ENCODE data around the gene OSBPL6. TPM values are rescaled to one million over a fixed set of nuclear protein-coding genes. Genes with fewer than 3 reads are reported as not detected.
"Not testable (repeated sequence)": the region's sequence is repeated elsewhere in the genome, so short reads cannot be mapped to it uniquely, and the experiment has no call there.

OSBPL6 gene
- polyA plus RNA-seq, 1 donor = 6.2 TPM

DNA sequence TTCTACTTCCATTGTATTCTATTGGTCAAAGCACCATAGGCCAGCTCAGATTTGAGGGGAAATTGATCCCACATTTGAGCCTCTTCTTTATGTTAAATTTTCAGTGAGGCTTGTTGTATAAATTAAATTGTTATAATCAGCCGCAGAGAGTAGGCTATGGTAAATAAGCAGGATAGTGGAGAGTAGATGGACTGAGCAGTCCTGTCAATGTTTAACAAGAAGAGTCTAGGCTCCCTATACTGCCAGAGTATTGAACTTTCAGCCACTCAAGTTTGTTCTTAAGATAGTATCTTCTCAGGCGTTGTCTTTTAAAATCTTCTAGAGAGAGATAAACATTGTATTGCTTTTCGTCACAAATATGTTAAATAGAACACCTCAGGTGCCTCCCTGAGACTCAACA lies 155.7 kb downstream of the OSBPL6 start:
- no peak for DNase-seq (ENCODE audit: low read depth)

DNA sequence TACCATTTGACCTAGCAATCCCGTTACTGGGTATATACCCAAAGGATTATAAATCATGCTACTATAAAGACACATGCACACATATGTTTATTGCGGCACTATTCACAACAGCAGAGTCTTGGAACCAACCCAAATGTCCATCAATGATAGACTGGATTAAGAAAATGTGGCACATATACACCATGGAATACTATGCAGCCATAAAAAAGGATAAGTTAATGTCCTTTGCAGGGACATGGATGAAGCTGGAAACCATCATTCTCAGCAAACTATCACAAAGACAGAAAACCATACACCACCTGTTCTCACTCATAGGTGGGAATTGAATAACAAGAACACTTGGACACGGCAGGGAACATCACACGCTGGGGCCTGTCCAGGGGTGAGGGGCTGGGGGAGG lies 163.4 kb downstream of the OSBPL6 start:
- DNase-seq (ENCODE audit: low read depth) = not testable (repeated sequence)

DNA sequence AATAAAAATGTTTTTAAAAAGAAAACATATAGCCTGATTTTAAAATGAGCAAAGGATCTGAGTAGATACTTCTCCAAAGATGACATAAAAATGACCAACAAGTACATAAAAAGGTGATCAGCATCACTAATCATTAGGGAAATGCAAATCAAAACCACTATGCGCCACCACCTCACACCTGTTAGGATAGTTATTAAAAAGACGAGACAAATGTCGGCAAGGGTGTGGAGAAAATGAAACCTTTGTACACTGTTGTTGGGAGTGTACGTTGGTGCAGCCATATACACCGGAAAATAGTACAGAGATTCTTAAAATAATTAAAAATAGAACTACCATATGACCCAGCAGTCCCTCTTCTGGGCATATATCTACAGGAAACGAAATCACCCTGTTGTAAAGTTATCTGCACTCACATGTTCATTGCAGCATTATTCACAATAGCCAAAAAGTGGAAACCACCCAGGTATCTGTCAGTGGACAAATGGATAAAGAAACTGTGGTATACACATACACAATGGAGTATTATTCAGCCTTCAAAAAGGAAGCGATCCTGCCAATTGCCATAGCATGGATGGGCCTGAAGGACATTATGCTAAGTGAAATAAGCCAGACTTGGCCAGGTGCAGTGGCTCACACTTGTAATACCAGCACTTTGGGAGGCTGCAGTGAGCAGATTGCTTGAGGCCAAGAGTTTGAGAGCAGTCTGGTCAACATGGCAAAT lies 165.0 kb downstream of the OSBPL6 start:
- DNase-seq (ENCODE audit: low read depth) = no peak

DNA sequence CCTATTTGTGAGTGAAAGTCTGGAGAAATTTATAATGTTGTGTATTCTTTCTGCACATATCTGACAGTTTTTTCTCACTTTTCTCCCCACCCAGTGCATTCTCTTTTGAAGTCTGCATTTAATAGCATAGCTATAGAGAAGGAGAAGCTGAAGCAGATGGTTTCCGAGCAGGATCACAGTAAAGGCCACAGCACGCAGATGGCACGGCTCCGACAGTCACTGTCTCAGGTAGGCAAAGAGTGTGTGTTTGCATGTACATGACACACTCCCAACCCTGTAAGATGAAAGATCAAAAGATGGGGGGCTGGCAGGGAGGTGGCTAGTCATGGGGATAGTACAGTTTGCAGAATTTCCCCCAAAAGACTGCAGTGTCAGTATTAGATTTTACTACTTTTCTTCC lies 167.3 kb downstream of the OSBPL6 start:
- no peak for DNase-seq (ENCODE audit: low read depth)

DNA sequence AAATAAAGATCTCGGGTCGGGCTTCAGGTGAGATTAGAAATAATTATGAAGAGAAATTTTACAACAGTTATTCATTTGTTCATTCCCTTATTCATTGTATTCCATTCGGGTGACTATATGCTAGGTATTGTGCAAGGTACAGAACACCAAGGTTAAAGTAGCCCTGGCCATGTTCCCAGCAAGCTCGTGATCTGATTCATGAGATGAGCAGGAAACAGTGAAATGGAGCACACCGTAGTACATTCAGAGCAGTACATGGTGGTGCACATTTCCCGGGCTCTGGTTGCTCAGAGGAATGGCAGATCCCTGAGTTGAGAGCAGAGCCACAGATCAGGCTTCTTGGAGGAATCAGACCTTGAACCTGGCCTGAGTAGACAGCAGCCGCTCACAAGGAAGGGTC lies 168.9 kb downstream of the OSBPL6 start:
- DNase-seq (ENCODE audit: low read depth) = no peak

DNA sequence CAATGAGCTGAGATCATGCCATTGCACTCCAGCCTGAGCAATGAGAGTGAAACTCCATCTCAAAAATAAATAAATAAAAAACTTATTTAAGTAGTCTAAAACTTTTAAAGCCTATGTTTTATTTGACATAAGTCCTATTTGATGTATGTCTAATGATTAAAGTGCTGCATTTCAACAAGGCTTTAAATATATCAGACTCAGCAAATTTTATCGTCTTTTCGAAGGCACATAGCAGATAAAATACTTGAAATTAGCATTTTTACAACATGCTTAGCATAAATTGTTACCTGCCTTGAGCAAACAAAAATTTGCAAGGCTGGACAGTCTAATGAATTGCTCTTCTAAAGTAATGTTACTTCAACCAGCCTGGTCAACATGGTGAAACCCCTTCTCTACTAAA lies 170.8 kb downstream of the OSBPL6 start:
- DNase-seq (ENCODE audit: low read depth) = no peak

DNA sequence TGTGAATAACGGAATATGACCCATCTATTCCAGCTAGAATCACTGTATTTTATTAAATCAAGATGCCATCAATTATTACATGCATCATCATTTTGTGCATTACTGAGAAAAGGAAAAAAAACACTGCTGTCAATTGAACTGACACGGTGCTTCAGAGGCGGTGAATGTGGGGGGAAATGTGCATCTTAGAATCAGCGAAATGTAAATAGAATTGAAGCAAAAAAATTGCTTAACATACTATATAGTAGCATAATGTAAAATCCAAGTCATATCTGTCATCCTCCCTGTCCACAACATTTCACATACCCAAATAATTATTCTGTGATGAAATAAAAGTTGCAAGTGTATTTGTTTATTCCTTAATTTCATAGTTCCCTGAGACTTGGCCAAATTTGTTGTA lies 172.1 kb downstream of the OSBPL6 start:
- DNase-seq (ENCODE audit: low read depth) = no peak

DNA sequence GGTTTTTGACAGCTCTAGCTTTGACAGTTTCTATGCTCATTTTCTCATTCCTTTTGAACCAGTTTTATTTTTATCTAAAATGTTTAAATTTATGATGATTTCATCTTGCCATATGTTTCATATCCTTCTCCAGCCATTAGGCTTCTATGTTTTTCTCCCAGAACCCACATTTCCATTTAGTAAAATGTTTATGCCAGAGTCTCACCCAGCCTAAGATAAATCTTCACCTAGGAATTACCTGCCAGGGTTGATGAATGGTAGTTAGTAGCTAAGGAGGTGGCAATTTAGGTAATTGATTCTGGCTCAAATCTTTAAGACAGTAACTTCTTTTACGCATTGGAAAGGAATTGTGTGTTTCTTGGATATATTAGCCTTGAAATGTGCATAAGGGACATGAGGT lies 173.0 kb downstream of the OSBPL6 start:
- no peak for DNase-seq (ENCODE audit: low read depth)

DNA sequence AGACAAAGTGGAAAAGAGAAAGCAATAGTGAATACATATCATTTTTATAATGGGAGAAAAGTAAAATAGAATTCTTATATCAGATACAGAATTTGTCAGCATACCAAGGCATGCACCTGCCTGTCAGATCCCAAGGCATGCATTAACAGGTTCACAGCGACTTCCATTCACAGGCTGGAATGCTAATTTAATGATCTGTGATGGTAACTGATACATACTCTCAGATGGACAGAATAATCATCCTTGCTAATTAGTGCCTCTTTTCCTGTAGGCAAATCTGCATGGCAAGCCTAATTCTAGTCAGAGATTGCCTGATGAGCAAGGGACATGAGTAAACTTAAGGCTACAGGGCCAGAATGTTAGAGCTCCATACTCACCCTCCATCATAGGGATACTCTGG lies 180.6 kb downstream of the OSBPL6 start:
- DNase-seq (ENCODE audit: low read depth) = no peak

DNA sequence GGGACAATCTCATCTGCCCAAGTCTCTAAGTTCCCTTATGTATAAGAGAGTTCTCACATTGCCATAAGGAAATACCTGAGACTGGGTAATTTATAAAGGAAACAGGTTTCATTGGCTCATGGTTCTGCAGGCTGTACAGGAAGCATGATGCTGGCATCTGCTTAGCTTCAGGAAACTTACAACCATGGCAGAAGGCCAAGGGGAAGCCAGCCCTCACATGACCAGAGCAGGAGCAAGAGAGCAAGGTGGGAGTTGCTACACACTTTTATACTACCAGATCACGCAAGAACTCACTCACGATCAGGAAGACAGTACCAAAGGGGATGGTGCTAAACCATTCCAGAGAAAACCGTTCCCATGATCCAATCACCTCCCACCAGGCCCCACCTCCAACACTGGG lies 182.7 kb downstream of the OSBPL6 start:
- no peak for DNase-seq (ENCODE audit: low read depth)

DNA sequence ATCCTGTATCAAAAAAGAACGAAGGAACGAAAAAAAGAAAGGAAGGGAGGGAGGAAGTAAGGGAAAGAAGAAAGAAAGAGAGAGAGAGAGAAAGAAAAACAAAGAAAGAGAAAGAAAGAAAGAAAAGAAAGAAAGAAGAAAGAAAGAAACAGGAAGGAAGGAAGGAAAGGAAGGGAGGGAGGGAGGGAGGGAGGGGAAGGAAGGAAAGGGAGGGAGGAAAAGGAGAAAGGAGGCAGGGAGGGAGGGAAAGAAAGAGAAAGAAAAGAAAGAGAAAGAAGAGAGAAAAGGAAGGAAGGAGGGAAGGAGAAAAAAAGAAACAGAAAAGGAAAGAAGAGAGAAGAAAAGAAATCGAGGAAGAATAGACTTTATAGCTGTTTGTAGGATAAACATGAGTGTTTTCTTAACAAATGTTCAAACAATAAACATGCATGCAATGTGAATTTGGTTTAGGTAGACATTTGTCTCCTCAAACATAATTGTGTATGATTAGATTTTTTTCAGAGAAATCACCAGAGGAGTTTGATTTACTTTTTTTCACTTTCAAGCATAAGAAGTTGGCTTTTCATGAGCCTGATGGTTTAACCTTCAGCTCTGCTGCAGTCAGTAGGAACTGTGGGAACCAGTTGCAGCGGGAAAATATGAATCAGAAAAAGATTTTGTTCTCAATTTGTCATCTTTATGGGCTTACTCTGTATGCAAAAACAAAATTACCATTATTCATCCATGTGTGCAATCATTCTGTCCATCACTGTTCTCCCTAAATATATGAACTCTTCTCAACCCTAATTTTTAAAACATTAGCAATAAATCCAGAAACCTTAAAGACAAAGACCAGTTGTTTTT lies 185.1 kb downstream of the OSBPL6 start:
- no peak for DNase-seq (ENCODE audit: low read depth)

DNA sequence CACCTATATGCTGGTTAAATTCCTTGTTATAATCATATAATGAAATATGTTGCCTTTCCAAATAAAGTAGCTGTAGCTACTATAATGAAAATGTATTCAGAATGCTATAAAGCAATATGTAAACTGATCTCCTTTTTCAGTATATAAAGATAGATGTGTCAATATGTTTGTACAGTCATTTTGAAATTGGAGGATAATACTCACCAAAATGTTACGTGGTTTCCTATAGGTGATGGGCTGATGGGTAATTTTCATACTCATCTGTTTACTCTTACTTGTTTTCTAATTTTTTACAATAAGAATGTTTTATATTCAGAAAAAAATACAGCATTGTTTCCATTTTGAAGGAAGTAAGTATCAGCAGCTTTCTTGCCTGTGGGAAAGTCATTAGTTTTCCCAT lies 186.5 kb downstream of the OSBPL6 start:
- DNase-seq (ENCODE audit: low read depth) = no peak

DNA sequence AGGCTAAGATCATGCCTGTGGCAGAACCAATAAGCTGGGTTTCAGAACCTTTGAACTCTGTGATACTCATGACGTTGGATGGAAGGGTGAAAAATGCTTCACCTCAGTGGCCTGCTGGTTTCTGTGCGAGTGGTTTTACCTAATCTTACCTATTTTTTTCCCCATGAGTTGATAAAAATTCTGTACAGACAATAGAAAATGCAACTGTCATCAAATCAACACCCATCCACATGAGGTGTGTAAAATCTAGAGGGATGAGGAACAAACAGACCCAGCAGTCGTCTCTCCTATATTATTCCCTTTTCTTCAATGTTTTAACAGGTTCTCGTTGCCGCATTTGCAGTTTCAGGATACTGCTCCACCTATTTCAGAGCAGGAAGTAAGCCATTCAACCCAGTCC lies 189.4 kb downstream of the OSBPL6 start:
- no peak for DNase-seq (ENCODE audit: low read depth)

DNA sequence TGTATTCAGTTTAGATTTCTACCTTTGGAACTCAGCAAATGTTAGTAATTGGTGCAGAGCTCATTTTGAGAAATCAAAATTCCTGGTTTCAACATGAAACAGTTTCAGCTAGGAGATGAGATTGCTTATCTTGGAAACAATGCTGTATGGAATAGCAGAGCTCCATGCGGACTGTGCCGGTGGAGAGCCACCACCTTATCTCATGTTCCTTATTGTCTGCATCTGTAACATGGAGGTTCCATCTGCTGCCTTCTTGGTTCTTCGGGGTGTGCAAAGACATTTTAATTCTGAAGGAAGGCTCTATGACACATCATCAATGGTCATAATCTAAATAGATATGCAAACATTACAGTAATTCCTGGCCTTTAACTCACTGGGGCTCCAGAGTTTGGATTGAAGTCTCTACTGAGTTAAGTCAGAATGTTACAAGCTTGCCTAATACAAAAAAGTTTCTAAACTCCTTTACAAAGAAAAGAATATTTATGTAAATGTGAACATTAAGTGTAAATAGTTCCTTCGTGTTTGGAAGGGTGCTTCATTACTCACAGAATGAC lies 191.4 kb downstream of the OSBPL6 start:
- DNase-seq (ENCODE audit: low read depth) = no peak

DNA sequence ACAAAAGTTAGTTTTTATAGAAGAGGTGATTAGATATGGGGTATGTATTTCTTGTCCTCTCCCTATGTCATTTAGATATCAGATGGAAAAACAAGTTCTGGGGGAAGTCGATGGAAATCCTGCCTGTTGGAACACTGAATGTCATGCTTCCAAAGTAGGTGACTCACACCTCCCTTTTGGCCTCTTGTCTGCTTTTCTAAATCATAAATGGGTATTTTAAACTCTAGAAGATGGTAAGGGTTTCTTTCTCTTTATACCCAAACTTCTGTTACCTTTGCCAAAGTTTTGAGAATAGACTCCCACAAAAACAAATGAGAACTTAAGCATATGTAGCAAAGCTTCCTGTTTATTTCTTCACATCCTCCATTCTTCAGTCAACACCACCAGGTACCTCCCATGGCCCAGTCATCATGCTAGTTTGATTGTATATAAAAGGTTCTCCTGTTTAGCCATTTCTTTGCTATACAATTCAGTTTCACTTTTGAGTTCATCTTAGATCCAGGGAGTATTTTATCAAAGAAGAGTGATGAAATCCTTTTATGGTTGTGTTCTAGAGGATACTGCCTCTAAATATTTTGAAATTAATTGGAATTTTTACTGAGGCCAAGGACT lies 192.8 kb downstream of the OSBPL6 start:
- no peak for DNase-seq (ENCODE audit: low read depth)

DNA sequence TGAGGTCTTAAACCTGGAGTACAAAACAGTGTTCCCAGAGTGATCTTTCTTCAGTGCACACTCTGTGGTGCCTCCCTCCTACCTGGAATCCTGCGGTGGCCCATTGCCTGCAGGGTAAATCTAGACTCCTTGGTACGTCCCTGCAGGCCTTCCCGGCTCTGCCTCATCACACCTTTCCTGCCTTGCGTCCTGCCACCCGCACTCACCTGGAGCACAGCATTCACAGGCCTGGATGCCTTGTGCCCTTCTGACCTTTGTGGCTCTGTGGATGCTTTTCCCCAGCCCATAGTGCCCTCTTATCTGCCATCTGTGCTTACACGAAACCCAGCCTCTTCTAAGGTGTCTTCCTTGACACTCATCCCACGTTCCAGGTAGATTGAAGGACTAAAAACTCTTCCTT lies 194.0 kb downstream of the OSBPL6 start:
- DNase-seq (ENCODE audit: low read depth) = no peak

DNA sequence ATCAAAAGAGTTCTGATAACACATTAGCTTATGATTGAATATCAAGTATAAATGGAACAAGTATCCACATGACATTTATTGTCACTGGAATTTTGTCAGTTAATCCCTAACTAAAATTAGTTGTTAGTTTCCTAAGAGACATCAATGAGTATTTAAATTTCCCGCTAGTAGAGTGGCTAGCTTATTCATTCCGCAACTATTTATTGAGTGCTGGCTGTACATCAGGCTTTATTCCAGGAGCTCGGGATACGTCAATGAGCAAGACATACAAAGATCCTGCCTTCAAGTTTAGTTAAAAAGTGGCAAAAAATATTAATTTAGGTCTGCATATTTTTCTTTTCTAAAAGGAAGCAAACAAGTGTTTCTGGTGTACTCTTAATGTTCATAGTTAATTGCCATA lies 197.4 kb downstream of the OSBPL6 start:
- no peak for DNase-seq (ENCODE audit: low read depth)

DNA sequence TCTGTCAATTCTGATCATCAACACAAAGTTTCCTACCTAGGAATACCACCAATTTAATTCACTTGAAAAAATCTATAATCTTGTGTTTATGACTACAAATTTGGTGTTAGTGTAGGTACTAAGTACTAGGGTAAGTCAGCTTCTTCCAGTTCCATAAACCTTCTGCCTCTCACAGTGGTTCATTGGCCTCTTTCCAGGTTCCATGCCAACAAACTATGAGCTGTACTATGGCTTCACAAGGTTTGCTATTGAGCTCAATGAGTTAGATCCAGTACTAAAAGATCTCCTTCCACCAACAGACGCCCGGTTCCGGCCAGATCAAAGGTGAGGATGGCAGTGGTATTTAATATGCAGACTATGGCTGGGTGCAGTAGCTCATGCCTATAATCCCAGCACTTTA lies 197.9 kb downstream of the OSBPL6 start:
- DNase-seq (ENCODE audit: low read depth) = no peak

DNA sequence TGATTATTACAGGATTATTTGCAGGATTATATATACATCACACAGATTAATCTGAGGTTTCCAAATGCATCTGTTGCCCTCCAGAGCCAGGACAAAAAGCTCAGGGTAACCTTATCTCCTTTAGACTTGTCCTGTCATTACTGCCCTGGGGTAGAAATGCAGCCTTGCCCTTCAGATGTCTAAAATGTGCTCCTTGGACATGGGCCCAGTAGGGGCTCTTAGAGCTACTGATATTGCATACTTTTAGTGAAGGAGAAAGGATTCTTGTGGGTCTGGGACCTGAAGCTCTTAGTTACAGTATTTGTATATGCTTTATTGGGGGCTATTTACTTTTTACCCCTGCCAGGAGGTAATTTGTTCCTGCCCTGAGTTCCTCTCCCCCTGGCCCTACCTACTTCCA lies 200.5 kb downstream of the OSBPL6 start:
- no peak for DNase-seq (ENCODE audit: low read depth)

DNA sequence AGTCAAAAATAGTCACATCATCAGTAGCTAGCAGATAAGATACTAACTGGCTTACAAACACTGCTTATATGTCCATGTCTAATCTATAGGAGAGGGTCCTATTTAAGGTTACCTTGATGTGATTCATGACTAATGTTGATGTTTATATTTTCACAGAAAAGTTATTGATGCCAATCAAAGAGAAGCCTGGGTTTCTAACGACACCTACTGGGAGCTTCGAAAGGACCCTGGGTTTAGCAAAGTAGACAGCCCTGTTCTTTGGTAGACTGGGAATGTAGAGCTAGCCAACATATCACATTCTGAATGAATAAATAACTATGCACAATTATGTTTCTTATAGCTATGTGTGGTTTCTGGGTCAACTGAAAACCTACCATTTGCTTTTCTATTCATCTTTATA lies 201.0 kb downstream of the OSBPL6 start:
- no peak for DNase-seq (ENCODE audit: low read depth)

DNA sequence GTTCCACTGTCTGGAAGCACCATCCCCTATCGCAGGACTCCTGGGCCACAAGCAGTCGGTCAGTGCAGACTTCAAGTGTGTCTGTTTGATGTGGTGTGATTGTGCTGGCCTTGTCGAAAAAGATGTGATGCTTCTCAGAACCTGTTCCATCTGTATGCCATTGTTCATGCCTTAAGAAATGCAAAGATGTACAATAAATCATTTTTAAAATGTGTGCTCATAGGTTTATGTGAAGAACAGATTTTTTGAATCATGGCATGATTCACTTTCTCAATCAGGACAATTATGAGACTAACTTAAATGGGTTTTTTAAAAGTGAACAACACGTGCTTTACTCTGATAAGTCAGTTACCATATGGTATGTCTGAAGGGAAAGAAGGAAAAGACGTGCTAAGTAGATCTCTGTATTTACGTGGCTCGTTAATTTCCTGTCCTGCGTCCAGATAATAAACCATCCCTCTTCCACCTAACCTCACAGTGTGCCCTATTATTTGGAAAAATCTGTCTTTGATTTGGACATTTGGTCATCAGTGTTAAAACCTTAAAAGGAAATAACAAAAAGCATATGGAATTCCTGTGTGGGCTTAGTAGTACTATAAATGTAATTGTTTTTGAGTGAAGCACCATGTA lies 201.7 kb downstream of the OSBPL6 start:
- no peak for DNase-seq (ENCODE audit: low read depth)

DNA sequence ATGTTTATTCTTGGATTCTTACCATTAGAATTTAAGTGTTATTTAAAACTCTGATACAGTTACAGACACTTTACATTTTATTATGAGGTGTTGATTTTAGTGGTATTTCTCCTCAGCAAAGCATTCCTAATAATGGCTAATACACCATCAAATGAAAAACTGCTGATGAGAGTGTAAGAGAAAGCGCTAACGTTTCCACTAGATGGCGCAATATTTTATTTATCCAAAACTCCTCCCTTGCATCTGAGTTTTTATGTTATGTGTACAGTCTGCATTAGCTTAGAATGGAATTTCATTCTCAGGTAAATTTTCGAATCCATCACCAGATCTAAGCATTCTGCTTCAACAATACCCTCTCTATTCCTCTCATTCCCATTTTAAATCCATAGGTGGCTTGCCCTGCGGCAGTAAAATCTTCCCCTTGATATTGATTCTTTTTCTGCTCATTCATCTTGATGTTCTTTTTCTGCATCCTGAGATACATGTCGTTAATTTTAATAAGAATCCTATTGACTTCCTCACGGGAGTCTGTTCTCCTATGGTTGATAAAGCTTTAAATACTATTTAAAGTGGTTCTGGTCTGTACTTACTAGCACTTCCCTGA lies 202.8 kb downstream of the OSBPL6 start:
- DNase-seq (ENCODE audit: low read depth) = no peak

All from forelimb muscle (tissue), 1 donor.